IMR-90 (cell line): ENCODE data around the gene SNX27. TPM values are rescaled to one million over a fixed set of nuclear protein-coding genes. Genes with fewer than 3 reads are reported as not detected.

ENCODE experiments used
- ATAC-seq: fragments of 200-7000 bp; cut with Tn5 transposase; 2 replicates; pipeline ENCODE4 v1.9.1; 2020; ENCODE audit warnings: low read depth, mild to moderate bottlenecking, moderate library complexity
- BruUV-seq: library from RNA; stranded (reverse); fragments of 400-500 nt; replicated peaks from 2 replicates; lab custom pipeline; 2021; lab: Mats Ljungman, UMichigan
- CTCF ChIA-PET: fragments of 300-600 bp; formaldehyde crosslinking; extraction: SDS; loops from one replicate; lab custom pipeline; 2021; ENCODE audit warnings: antibody characterized with exemption; lab: Yijun Ruan, JAX
- POLR2A ChIA-PET: fragments of 300-600 bp; sonication (Branson Sonifier 250); formaldehyde crosslinking; loops from one replicate; lab custom pipeline; 2022; ENCODE audit warnings: antibody characterized with exemption; ENCODE audit not compliant: unreplicated experiment; lab: Charles Lee
- DNase-seq: peaks from one replicate; pipeline ENCODE4 v3.0.0; 2013
- H2AFZ ChIP-seq: replicated peaks from 2 replicates; pipeline ENCODE3; 2013; ENCODE audit warnings: low read length, mild to moderate bottlenecking; ENCODE audit not compliant: poor library complexity
- H2AK5ac ChIP-seq: 2 replicates; pipeline ENCODE4 v1.6.1; 2013; ENCODE audit warnings: low read depth, low read length, inconsistent platforms
- H2AK9ac ChIP-seq: replicated peaks from 2 replicates; pipeline ENCODE3; 2013; ENCODE audit warnings: mild to moderate bottlenecking, low read depth, low read length, moderate library complexity; ENCODE audit not compliant: poor library complexity
- H2BK120ac ChIP-seq: 2 replicates; pipeline ENCODE4 v1.6.1; 2013; ENCODE audit warnings: low read depth, low read length, inconsistent platforms
- H2BK15ac ChIP-seq: 3 replicates; pipeline ENCODE4 v1.6.1; 2013; ENCODE audit warnings: low read depth, low read length, inconsistent platforms
- H2BK20ac ChIP-seq: 2 replicates; pipeline ENCODE4 v1.6.1; 2013; ENCODE audit warnings: low read depth, mild to moderate bottlenecking, inconsistent platforms, low read length, moderate library complexity
- H2BK5ac ChIP-seq: 2 replicates; pipeline ENCODE4 v1.6.1; 2013; ENCODE audit warnings: mild to moderate bottlenecking, low read depth, low read length, inconsistent platforms; ENCODE audit not compliant: poor library complexity, severe bottlenecking
- H3K14ac ChIP-seq: replicated peaks from 2 replicates; pipeline ENCODE4 v1.6.1; 2013; ENCODE audit warnings: low read depth, low read length, inconsistent platforms
- H3K18ac ChIP-seq: 2 replicates; pipeline ENCODE4 v1.6.1; 2013; ENCODE audit warnings: low read depth, low read length, control low read depth
- H3K23ac ChIP-seq: 2 replicates; pipeline ENCODE4 v1.6.1; 2013; ENCODE audit warnings: low read depth, low read length, inconsistent platforms
- H3K27ac ChIP-seq: 2 replicates; pipeline ENCODE4 v1.5.1; 2013; ENCODE audit warnings: mild to moderate bottlenecking, control low read depth, low read length; ENCODE audit not compliant: insufficient read depth
- H3K27me3 ChIP-seq: 2 replicates; pipeline ENCODE4 v1.6.1; 2013; ENCODE audit warnings: low read length; ENCODE audit not compliant: control insufficient read depth, insufficient read depth
- H3K36me3 ChIP-seq: 2 replicates; pipeline ENCODE4 v1.6.1; 2013; ENCODE audit warnings: low read length, mixed read lengths; ENCODE audit not compliant: control insufficient read depth, insufficient read depth
- H3K4ac ChIP-seq: 2 replicates; pipeline ENCODE4 v1.6.1; 2013; ENCODE audit warnings: low read depth, low read length, inconsistent platforms
- H3K4me1 ChIP-seq: 2 replicates; pipeline ENCODE4 v1.6.1; 2013; ENCODE audit warnings: low read length, mixed read lengths; ENCODE audit not compliant: control insufficient read depth, insufficient read depth
- H3K4me2 ChIP-seq: 2 replicates; pipeline ENCODE4 v1.6.1; 2013; ENCODE audit warnings: low read depth, mild to moderate bottlenecking, control low read depth, low read length, moderate library complexity
- H3K4me3 ChIP-seq: 2 replicates; pipeline ENCODE4 v1.5.1; 2013; ENCODE audit warnings: low read depth, mild to moderate bottlenecking, control low read depth, low read length, moderate library complexity; ENCODE audit not compliant: insufficient read depth
- H3K56ac ChIP-seq: 2 replicates; pipeline ENCODE4 v1.6.1; 2013; ENCODE audit warnings: low read length, inconsistent platforms; ENCODE audit not compliant: insufficient read depth; ENCODE audit errors: extremely low read depth
- H3K79me1 ChIP-seq, 2 experiments: 2 replicates each; pipeline ENCODE4 v1.6.1; 2013; ENCODE audit warnings: low read length in 2 of 2, inconsistent platforms in 1 of 2, low read depth in 1 of 2
- H3K9ac ChIP-seq: 2 replicates; pipeline ENCODE4 v1.6.1; 2013; ENCODE audit warnings: low read depth, low read length, control low read depth
- H3K9me1 ChIP-seq: 2 replicates; pipeline ENCODE4 v1.6.1; 2013; ENCODE audit warnings: low read length, inconsistent platforms; ENCODE audit not compliant: insufficient read depth
- H3K9me3 ChIP-seq: 2 replicates; pipeline ENCODE4 v1.6.1; 2013; ENCODE audit warnings: low read length; ENCODE audit not compliant: control insufficient read depth, insufficient read depth
- H4K20me1 ChIP-seq: 2 replicates; pipeline ENCODE4 v1.6.1; 2013; ENCODE audit warnings: low read length, inconsistent platforms; ENCODE audit not compliant: insufficient read depth
- H4K5ac ChIP-seq: 2 replicates; pipeline ENCODE4 v1.6.1; 2013; ENCODE audit warnings: mild to moderate bottlenecking, low read depth, low read length, control low read depth
- H4K8ac ChIP-seq, 2 experiments: 2 replicates each; pipeline ENCODE4 v1.6.1; 2013; ENCODE audit warnings: low read depth in 2 of 2, low read length in 2 of 2, control low read depth in 1 of 2, inconsistent platforms in 1 of 2
- H4K91ac ChIP-seq: 2 replicates; pipeline ENCODE4 v1.6.1; 2013; ENCODE audit warnings: low read depth, low read length, inconsistent platforms; ENCODE audit not compliant: insufficient read depth
- CEBPB ChIP-seq: IDR thresholded peaks from 2 replicates; pipeline ENCODE4 v1.6.1; 2012; ENCODE audit warnings: low read depth, low read length, improper control_type of control experiment
- CTCF ChIP-seq: conservative IDR thresholded peaks from 2 replicates; pipeline ENCODE4 v1.5.1; 2012; ENCODE audit warnings: mild to moderate bottlenecking, low read depth, low read length, improper control_type of control experiment
- MAFK ChIP-seq: IDR thresholded peaks from 2 replicates; pipeline ENCODE4 v1.6.1; 2012; ENCODE audit warnings: low read depth, low read length, improper control_type of control experiment
- RAD21 ChIP-seq: IDR thresholded peaks from 2 replicates; pipeline ENCODE4 v1.6.1; 2012; ENCODE audit warnings: low read length, improper control_type of control experiment
- RCOR1 ChIP-seq: IDR thresholded peaks from 2 replicates; pipeline ENCODE4 v1.6.1; 2012; ENCODE audit warnings: mild to moderate bottlenecking, low read length, improper control_type of control experiment; ENCODE audit not compliant: insufficient replicate concordance
- WGBS, 2 experiments: methylation state at CpG; one replicate each; pipeline versions ENCODE4 v1.1.5 to v1.1.7; 2013; ENCODE audit warnings: missing lambda C conversion rate in 2 of 2; ENCODE audit not compliant: insufficient read length in 1 of 2; ENCODE audit errors: extremely low coverage in 2 of 2; 5-methylcytosine and 5-hydroxymethylcytosine counted together
- dilution Hi-C: fragments of 300-500 bp; cut with HindIII; formaldehyde crosslinking; loops from one replicate; pipeline ENCODE4 v1.14.3; 2018; ENCODE audit warnings: low sequenced_read_pairs; ENCODE audit not compliant: unreplicated experiment
- in situ Hi-C: fragments of 300-500 bp; cut with MboI; formaldehyde crosslinking; loops from 3 replicates; pipeline ENCODE4 v1.14.3; 2019; ENCODE audit warnings: low sequenced_read_pairs, inconsistent platforms, mixed read lengths
- intact Hi-C: fragments of 100-400 bp; cut with micrococcal nuclease; formaldehyde crosslinking; loops from 2 replicates; pipeline ENCODE4 v1.10.0; 2022
- polyA plus RNA-seq, 3 experiments: library from polyadenylated mRNA; depleted of rRNA; stranded (reverse); fragments of >200 nt; gene quantifications; 2 replicates each; pipeline ENCODE4 v1.2.3, GENCODE V29; 2012; ENCODE audit warnings: low replicate concordance in 1 of 3
- total RNA-seq: library from RNA; depleted of rRNA; stranded (reverse); fragments of >200 nt; gene quantifications from 2 replicates; pipeline ENCODE4 v1.2.3, GENCODE V29; 2012
- TF ChIP-seq, protein P1 (sequence below): fragments of 150-350 bp; IDR thresholded peaks from 2 replicates; pipeline ENCODE4 v1.6.1; 2016; ENCODE audit warnings: low read depth, mild to moderate bottlenecking, low read length, moderate library complexity, borderline replicate concordance

SNX27 gene
- total and polyA plus RNA-seq, 2 of the 4 experiments (the other 2 are of a cell fraction): 12.3 to 25.6 TPM

- 67% methylated on average over 6 of the region's 11 CpGs; no CpG with 5 or more reads in 1 of the 2 experiments for WGBS, 2 experiments
- in situ Hi-C loops: no loop called here
- no peak overlapping the region for H4K8ac ChIP-seq
- H2AFZ ChIP-seq: peak overlapping the region; percentile 32
- BruUV-seq: no TSS peak
- TF ChIP-seq CTCF: no peak
- TF ChIP-seq CEBPB: no peak
- TF ChIP-seq, protein P1, sequence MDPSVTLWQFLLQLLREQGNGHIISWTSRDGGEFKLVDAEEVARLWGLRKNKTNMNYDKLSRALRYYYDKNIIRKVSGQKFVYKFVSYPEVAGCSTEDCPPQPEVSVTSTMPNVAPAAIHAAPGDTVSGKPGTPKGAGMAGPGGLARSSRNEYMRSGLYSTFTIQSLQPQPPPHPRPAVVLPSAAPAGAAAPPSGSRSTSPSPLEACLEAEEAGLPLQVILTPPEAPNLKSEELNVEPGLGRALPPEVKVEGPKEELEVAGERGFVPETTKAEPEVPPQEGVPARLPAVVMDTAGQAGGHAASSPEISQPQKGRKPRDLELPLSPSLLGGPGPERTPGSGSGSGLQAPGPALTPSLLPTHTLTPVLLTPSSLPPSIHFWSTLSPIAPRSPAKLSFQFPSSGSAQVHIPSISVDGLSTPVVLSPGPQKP: no peak
- no peak for TF ChIP-seq RAD21
- TF ChIP-seq RCOR1: no peak
- TF ChIP-seq MAFK: no peak
- no peak for ATAC-seq
- CTCF ChIA-PET: no interaction called here
- no peak overlapping the region for H2BK5ac ChIP-seq
- no peak overlapping the region for H3K14ac ChIP-seq
- H3K27me3 ChIP-seq: peaks cover 7% of the 10 kb centered on the region
- H3K9me3 ChIP-seq: no peaks in the 10 kb centered on the region
- H3K56ac ChIP-seq: no peak overlapping the region
- no peak overlapping the region for H3K4me3 ChIP-seq
- no peak overlapping the region for H2BK20ac ChIP-seq
- no peak overlapping the region for H3K4me2 ChIP-seq
- H3K79me1 ChIP-seq: no peaks in the 10 kb centered on the region
- no peak overlapping the region for H3K4ac ChIP-seq
- no peak overlapping the region for H3K9ac ChIP-seq
- no peak overlapping the region for H2AK9ac ChIP-seq
- POLR2A ChIA-PET: no interaction called here
- peaks cover 11% of the 10 kb centered on the region for H3K36me3 ChIP-seq
- no peak overlapping the region for H2AK5ac ChIP-seq
- no peak overlapping the region for H2BK15ac ChIP-seq
- H2BK120ac ChIP-seq: no peak overlapping the region
- no peaks in the 10 kb centered on the region for H3K9me1 ChIP-seq
- no peak overlapping the region for H3K23ac ChIP-seq
- H4K20me1 ChIP-seq: no peaks in the 10 kb centered on the region; the same call in 1 of the 2 replicates
- intact Hi-C loops: no loop called here
- no peak overlapping the region for H4K5ac ChIP-seq
- H3K18ac ChIP-seq: no peak overlapping the region
- dilution Hi-C loops: no loop called here
- no peaks in the 10 kb centered on the region for H3K4me1 ChIP-seq
- H3K27ac ChIP-seq: no peak overlapping the region
- H4K91ac ChIP-seq: no peak overlapping the region
- peak; percentile 18 for DNase-seq
Measured at GRCh38 chr1:151705753-151706463, 94.1 kb downstream of the SNX27 start.
